HepG2 (cell line): ENCODE results near the gene KRTCAP3. TPM values are rescaled to one million over a fixed set of nuclear protein-coding genes. Genes with fewer than 3 reads are reported as not detected.
A peak's percentile ranks its signal among the peaks of the same experiment; 100 is the strongest.

ENCODE experiments used
- ATF1 ChIP-seq: IDR thresholded peaks from 2 replicates; pipeline ENCODE4 v1.6.1; 2016; ENCODE audit warnings: mild to moderate bottlenecking, control low read depth
- CHD4 ChIP-seq: fragments of 200-600 bp; sonication (generic); IDR thresholded peaks from 2 replicates; pipeline ENCODE4 v1.7.0; 2017; ENCODE audit warnings: mild to moderate bottlenecking, low read length, borderline replicate concordance
- FOXJ3 ChIP-seq: sonication (generic); formaldehyde crosslinking; IDR thresholded peaks from 2 replicates; pipeline ENCODE4 v1.4.0; 2020; ENCODE audit warnings: missing genetic modification reagents, mild to moderate bottlenecking, borderline replicate concordance
- FOXO1 ChIP-seq: sonication (generic); formaldehyde crosslinking; IDR thresholded peaks from 2 replicates; pipeline ENCODE4 v1.4.0; 2020; ENCODE audit warnings: missing genetic modification reagents
- GATA4 ChIP-seq: sonication (generic); IDR thresholded peaks from 2 replicates; pipeline ENCODE4 v1.6.1; 2016; ENCODE audit warnings: antibody characterized with exemption, low read depth, borderline replicate concordance
- GTF3A ChIP-seq: sonication (generic); formaldehyde crosslinking; conservative IDR thresholded peaks from 2 replicates; pipeline ENCODE4 v1.4.0; 2020; ENCODE audit warnings: mild to moderate bottlenecking, missing genetic modification reagents
- NR2F2 ChIP-seq: IDR thresholded peaks from 2 replicates; pipeline ENCODE4 v1.6.1; 2012; ENCODE audit warnings: low read depth, inconsistent platforms, borderline replicate concordance
- PAF1 ChIP-seq: IDR thresholded peaks from 2 replicates; pipeline ENCODE4 v1.6.1; 2016; ENCODE audit warnings: missing genetic modification reagents, missing compliant biosample characterization
- RFX1 ChIP-seq: fragments of 450-650 bp; IDR thresholded peaks from 2 replicates; pipeline ENCODE4 v1.6.1; 2017
- SAP130 ChIP-seq: IDR thresholded peaks from 2 replicates; pipeline ENCODE4 v1.6.1; 2016; ENCODE audit warnings: low read depth
- TBX2 ChIP-seq: sonication (generic); formaldehyde crosslinking; IDR thresholded peaks from 2 replicates; pipeline ENCODE4 v1.5.0; 2020; ENCODE audit warnings: missing genetic modification reagents, mild to moderate bottlenecking, borderline replicate concordance
- WIZ ChIP-seq: sonication (generic); formaldehyde crosslinking; IDR thresholded peaks from 2 replicates; pipeline ENCODE4 v1.5.1; 2020; ENCODE audit warnings: mild to moderate bottlenecking, missing genetic modification reagents
- ZC3H4 ChIP-seq: sonication (generic); formaldehyde crosslinking; IDR thresholded peaks from 2 replicates; pipeline ENCODE4 v1.4.0; 2020; ENCODE audit warnings: missing genetic modification reagents, borderline replicate concordance
- ZFP62 ChIP-seq: sonication (generic); formaldehyde crosslinking; IDR thresholded peaks from 2 replicates; pipeline ENCODE4 v1.4.0; 2020; ENCODE audit warnings: missing genetic modification reagents
- ZNF282 ChIP-seq: fragments of 450-650 bp; IDR thresholded peaks from 2 replicates; pipeline ENCODE4 v1.6.1; 2018; ENCODE audit not compliant: partially characterized antibody
- ZNF749 ChIP-seq: sonication (generic); formaldehyde crosslinking; IDR thresholded peaks from 2 replicates; pipeline ENCODE4 v1.8.0; 2022; ENCODE audit warnings: mild to moderate bottlenecking, missing genetic modification reagents, moderate library complexity, borderline replicate concordance
- polyA plus RNA-seq, 8 experiments: library from polyadenylated mRNA; depleted of rRNA in 3 of 8; stranded (reverse) in 7 of 8; unstranded in 1 of 8; fragments of >200 nt; fragmentation: Illumina TruSeq in 4 of 8; extraction: Trizol in 4 of 8; gene quantifications; 2 replicates each; pipeline versions ENCODE4 v1.2.1 to v1.2.3, GENCODE V29; 2011 to 2016; ENCODE audit warnings: low read depth in 4 of 8, missing spikeins in 1 of 8, mixed read lengths in 1 of 8; ENCODE audit not compliant: insufficient read depth in 1 of 8
- total RNA-seq, 5 experiments: library from RNA; depleted of rRNA; stranded (reverse); fragments of >200 nt; fragmentation: Illumina TruSeq; extraction: Trizol; gene quantifications; 2 replicates each; pipeline ENCODE4 v1.2.3, GENCODE V29; 2016; ENCODE audit warnings: low read depth in 1 of 5
- TF ChIP-seq, protein P1 (sequence below): sonication (generic); formaldehyde crosslinking; IDR thresholded peaks from 2 replicates; pipeline ENCODE4; 2020; ENCODE audit warnings: missing genetic modification reagents, mild to moderate bottlenecking, borderline replicate concordance
- TF ChIP-seq, protein P2 (sequence below): sonication (generic); formaldehyde crosslinking; IDR thresholded peaks from 2 replicates; pipeline ENCODE4 v1.5.0; 2020; ENCODE audit warnings: missing genetic modification reagents
- TF ChIP-seq, protein P3 (sequence below): sonication (generic); formaldehyde crosslinking; IDR thresholded peaks from 2 replicates; pipeline ENCODE4 v1.4.0; 2020; ENCODE audit warnings: mild to moderate bottlenecking, missing genetic modification reagents
- TF ChIP-seq, protein P4 (sequence below): IDR thresholded peaks from 2 replicates; pipeline ENCODE4 v1.6.1; 2016; ENCODE audit warnings: control low read depth
- TF ChIP-seq, protein P5 (sequence below): sonication (generic); formaldehyde crosslinking; conservative IDR thresholded peaks from 2 replicates; pipeline ENCODE4 v1.8.0; 2022; ENCODE audit warnings: missing genetic modification reagents

KRTCAP3 gene
- total and polyA plus RNA-seq, 2 of the 13 experiments (the other 11 are each of a cell fraction or from before 2014, with no cell fraction given) = 2.1 to 4.5 TPM

DNA sequence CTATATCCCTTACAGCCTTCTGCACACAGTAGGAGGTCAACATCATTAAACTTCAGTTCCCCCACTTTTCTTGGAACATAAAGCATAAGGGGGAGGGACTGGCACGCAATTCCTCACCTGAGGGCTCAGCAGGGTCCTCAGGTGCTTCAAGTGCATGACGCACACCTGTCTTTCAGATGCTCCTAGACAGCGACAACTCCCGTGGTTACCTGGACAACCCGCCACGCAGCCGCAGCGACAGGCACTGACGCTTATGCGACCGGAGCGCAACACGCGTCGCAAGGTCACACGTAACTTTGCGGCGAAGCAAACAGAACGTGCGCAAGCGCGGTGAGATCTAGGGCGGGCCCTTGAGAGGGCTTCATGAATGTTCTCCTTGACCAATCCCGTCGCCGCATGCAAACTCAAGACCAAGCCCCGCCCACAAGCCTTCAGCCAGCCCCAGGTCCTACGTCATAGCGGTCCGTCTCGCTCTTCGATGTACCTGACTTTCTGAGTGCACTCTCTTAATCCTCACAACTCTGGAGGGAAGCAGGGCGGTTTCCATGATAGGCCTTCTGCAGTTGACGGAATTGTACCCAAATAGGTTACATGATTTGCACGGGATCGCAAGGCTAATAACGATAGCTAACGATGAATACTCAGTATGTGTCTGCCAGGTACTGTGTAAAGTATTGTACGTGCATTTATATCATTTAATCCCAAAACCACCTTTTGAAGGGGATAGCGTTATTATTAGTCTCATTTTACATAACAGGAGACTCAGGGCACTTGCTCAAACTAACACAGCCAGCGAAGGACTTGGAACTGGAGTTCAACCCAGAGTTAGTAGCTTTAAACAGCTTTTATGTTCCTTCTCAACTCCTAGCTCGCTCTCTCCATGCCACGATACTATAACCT is 47.6 kb downstream of the KRTCAP3 start, which contains the start of gene IFT172 (continued):
- TF ChIP-seq CHD4 = no peak
- no peak for TF ChIP-seq FOXJ3 (CRISPR knock-in tag)
- TF ChIP-seq ZNF749 (CRISPR knock-in tag) = no peak
- no peak for TF ChIP-seq GTF3A (CRISPR knock-in tag)
- no peak for TF ChIP-seq PAF1 (CRISPR knock-in tag)
- TF ChIP-seq, protein P1, sequence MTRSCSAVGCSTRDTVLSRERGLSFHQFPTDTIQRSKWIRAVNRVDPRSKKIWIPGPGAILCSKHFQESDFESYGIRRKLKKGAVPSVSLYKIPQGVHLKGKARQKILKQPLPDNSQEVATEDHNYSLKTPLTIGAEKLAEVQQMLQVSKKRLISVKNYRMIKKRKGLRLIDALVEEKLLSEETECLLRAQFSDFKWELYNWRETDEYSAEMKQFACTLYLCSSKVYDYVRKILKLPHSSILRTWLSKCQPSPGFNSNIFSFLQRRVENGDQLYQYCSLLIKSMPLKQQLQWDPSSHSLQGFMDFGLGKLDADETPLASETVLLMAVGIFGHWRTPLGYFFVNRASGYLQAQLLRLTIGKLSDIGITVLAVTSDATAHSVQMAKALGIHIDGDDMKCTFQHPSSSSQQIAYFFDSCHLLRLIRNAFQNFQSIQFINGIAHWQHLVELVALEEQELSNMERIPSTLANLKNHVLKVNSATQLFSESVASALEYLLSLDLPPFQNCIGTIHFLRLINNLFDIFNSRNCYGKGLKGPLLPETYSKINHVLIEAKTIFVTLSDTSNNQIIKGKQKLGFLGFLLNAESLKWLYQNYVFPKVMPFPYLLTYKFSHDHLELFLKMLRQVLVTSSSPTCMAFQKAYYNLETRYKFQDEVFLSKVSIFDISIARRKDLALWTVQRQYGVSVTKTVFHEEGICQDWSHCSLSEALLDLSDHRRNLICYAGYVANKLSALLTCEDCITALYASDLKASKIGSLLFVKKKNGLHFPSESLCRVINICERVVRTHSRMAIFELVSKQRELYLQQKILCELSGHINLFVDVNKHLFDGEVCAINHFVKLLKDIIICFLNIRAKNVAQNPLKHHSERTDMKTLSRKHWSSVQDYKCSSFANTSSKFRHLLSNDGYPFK (CRISPR knock-in tag) = peak; percentile 87; the same call in 1 of the 2 replicates
- no peak for TF ChIP-seq ZC3H4 (CRISPR knock-in tag)
- peak; percentile 100 for TF ChIP-seq SAP130 (CRISPR knock-in tag)
- TF ChIP-seq FOXO1 = peak; percentile 56
- TF ChIP-seq ZFP62 = no peak
- TF ChIP-seq, protein P2, sequence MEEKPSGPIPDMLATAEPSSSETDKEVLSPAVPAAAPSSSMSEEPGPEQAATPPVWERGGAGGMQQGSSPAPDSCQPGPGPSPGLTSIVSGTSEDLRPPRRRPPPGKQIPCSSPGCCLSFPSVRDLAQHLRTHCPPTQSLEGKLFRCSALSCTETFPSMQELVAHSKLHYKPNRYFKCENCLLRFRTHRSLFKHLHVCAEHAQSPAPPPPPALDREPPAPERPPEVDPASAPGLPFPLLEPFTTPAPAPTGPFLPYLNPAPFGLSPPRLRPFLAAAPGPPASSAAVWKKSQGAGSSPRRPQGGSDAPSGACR = no peak
- TF ChIP-seq, protein P3, sequence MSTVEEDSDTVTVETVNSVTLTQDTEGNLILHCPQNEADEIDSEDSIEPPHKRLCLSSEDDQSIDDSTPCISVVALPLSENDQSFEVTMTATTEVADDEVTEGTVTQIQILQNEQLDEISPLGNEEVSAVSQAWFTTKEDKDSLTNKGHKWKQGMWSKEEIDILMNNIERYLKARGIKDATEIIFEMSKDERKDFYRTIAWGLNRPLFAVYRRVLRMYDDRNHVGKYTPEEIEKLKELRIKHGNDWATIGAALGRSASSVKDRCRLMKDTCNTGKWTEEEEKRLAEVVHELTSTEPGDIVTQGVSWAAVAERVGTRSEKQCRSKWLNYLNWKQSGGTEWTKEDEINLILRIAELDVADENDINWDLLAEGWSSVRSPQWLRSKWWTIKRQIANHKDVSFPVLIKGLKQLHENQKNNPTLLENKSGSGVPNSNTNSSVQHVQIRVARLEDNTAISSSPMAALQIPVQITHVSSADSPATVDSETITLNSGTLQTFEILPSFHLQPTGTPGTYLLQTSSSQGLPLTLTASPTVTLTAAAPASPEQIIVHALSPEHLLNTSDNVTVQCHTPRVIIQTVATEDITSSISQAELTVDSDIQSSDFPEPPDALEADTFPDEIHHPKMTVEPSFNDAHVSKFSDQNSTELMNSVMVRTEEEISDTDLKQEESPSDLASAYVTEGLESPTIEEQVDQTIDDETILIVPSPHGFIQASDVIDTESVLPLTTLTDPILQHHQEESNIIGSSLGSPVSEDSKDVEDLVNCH (CRISPR knock-in tag) = no peak
- no peak; the same call in 1 of the 2 replicates for TF ChIP-seq NR2F2
- TF ChIP-seq ATF1 (CRISPR knock-in tag) = peak; percentile 95
- TF ChIP-seq, protein P4, sequence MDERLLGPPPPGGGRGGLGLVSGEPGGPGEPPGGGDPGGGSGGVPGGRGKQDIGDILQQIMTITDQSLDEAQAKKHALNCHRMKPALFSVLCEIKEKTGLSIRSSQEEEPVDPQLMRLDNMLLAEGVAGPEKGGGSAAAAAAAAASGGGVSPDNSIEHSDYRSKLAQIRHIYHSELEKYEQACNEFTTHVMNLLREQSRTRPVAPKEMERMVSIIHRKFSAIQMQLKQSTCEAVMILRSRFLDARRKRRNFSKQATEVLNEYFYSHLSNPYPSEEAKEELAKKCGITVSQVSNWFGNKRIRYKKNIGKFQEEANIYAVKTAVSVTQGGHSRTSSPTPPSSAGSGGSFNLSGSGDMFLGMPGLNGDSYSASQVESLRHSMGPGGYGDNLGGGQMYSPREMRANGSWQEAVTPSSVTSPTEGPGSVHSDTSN (CRISPR knock-in tag) = no peak; the same call in none of the 2 replicates
- TF ChIP-seq, protein P5, sequence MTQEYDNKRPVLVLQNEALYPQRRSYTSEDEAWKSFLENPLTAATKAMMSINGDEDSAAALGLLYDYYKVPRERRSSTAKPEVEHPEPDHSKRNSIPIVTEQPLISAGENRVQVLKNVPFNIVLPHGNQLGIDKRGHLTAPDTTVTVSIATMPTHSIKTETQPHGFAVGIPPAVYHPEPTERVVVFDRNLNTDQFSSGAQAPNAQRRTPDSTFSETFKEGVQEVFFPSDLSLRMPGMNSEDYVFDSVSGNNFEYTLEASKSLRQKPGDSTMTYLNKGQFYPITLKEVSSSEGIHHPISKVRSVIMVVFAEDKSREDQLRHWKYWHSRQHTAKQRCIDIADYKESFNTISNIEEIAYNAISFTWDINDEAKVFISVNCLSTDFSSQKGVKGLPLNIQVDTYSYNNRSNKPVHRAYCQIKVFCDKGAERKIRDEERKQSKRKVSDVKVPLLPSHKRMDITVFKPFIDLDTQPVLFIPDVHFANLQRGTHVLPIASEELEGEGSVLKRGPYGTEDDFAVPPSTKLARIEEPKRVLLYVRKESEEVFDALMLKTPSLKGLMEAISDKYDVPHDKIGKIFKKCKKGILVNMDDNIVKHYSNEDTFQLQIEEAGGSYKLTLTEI (CRISPR knock-in tag) = no peak
- TF ChIP-seq ZNF282 = no peak
- TF ChIP-seq GATA4 = no peak
- no peak for TF ChIP-seq WIZ
- peak; percentile 98 for TF ChIP-seq RFX1
- peak; percentile 78; the same call in 1 of the 2 replicates for TF ChIP-seq TBX2 (CRISPR knock-in tag)
